SK-MEL-5 (cell line): ENCODE results near the gene CHCHD5. TPM values are rescaled to one million over a fixed set of nuclear protein-coding genes. Genes with fewer than 3 reads are reported as not detected.
"Not testable (repeated sequence)": the region's sequence is repeated elsewhere in the genome, so short reads cannot be mapped to it uniquely, and the experiment has no call there.

Experiments
- DNase-seq: peaks from one replicate; pipeline ENCODE4 v3.0.0-alpha.2; 2016; ENCODE audit warnings: low read depth, low spot score
- in situ Hi-C: cut with HindIII; loops from 2 replicates; pipeline ENCODE4 v1.10.0; 2016; ENCODE audit warnings: low sequenced_read_pairs, high pct_unique_total_duplicates, low pct_unique_long_range_greater_than_20kb
- polyA plus RNA-seq, 2 experiments: library from polyadenylated mRNA; depleted of rRNA; stranded (reverse); fragments of >200 nt; gene quantifications; 2 replicates each; pipeline ENCODE4 v1.2.3, GENCODE V29; 2015
- total RNA-seq: library from RNA; depleted of rRNA; stranded (reverse); fragments of >200 nt; shearing (Covaris generic); gene quantifications from 2 replicates; pipeline ENCODE4 v1.2.3, GENCODE V29; 2014; rRNA removed

The CHCHD5 gene, protein sequence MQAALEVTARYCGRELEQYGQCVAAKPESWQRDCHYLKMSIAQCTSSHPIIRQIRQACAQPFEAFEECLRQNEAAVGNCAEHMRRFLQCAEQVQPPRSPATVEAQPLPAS
- total RNA-seq: 17.0 and 25.2 TPM in 2 replicates
- 47.6 and 53.3 TPM in 2 replicates for polyA plus RNA-seq (2015; cell fraction: cytosol; rRNA removed)
- polyA plus RNA-seq (2015; cell fraction: nucleus; rRNA removed): 3.9 and 14.6 TPM in 2 replicates

GRCh38 chr2:112584134-112584890, at the start of gene CHCHD5:
Gene CHCHD5, plus strand, starts transcription at chr2:112584609. Its CDS starts 39 bp downstream, at chr2:112584648.
- in situ Hi-C loops: no loop called here
- peak; percentile 95 for DNase-seq

- DNase-seq: no peak
- in situ Hi-C loops: no loop called here
Measured at GRCh38 chr2:112534826-112535225, 49.6 kb upstream of the CHCHD5 start.

GRCh38 chr2:112536665-112537064, 47.7 kb upstream of the CHCHD5 start:
- DNase-seq, in situ Hi-C loops: not testable (repeated sequence)

DNA sequence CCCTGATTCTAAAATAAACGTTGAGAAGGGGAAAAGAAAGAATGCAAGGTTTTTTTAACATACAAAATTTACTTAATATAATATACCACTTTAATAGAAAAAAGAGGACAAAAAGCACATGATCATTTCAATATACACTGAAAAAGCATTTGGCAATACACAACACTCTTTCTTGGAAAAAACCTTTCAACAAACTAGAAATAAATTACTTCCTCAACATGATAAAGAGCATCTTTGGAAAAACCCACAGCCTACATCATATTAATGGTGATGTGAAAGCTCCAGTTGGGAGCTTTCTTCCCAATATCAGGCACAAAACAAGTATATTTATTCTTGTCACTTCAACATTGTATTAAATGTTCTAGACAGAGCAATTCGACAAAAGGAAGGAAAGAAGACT, 45.1 kb upstream of the CHCHD5 start:
- DNase-seq: no peak
- in situ Hi-C loops: no loop called here

- no peak for DNase-seq
- in situ Hi-C loops: no loop called here
Measured at GRCh38 chr2:112540906-112541305, 43.5 kb upstream of the CHCHD5 start.

DNA sequence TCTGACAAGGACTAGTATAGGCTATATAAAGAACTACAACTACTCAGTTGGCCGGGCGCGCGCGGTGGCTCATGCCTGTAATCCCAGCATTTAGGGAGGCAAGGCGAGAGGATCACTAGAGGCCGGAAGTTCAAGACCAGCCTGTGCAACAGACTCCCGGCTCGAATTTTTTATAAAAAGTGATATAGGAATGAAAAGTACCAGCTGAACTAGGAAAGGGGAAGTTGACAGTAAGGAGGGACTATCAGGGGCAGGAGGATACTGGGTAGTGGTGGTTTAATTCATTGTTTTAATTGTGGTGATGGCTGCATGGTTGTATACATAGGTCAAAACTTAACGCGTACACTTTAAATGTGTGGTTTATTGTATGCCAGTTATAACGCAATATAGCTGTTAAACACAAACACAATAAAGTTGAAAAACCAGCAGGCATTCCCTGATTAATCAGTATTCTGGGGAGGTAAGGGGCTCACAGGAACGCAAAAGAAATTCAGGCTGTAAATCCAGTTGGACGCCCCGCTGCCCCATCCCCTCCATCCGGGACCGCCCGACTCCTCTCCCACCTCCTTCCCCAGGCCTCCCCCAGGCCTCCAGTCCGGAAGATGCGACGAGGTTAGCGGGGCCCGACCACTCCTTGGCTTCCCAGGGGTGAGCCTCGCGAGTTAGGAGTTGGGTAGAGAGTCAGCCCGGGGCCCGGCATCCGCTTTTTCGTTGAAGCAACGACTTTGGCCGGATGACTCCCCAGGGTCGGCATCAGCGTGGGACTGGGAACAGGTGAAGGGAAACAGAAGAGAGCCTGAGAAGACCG, 42.9 kb upstream of the CHCHD5 start:
- in situ Hi-C loops: no loop called here
- peak; percentile 72 for DNase-seq

DNA sequence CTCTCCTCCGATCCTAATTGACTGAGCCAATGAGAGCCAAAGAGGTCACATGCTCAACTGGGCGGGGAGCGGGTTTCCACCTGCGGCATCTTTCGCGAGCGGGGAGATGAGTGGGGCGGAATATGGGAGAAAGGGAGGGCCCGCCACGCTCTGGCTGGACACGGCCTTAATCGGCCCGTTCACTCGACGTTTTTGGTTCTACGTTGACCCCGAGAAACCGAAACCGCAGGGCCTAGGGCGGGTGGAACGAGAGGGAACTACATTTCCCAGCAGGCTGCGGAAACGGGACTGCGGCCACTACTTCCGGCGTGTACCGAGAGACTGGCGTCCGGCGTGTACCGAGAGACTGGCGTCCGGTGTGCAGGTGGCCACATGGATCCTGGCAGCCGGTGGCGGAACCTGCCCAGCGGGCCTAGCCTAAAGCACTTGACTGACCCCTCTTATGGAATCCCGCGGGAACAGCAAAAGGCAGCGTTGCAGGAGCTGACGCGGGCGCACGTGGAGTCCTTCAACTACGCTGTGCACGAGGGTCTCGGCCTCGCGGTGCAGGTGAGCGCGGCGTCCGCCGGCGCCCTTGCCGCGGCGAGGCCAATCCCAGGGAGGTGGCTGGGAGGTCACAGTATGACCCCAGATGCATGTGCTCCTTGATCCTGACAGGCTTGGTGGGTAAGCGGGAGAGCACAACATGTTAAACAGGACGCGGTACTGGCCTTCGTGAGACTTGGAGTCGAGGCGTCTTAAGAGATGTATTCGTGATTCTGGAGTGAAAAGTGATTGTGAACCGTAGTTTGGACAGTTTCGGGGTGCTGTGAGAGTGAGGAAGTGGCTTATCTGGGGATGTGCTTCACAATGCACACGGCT, 42.1 kb upstream of the CHCHD5 start, which contains the start of gene POLR1B:
TSS of gene POLR1B (plus strand) at position 343 of the 861 bp plus-strand sequence. CDS start at position 373, 30 bp downstream.
- in situ Hi-C loops: no loop called here
- peak; percentile 84 for DNase-seq

DNA sequence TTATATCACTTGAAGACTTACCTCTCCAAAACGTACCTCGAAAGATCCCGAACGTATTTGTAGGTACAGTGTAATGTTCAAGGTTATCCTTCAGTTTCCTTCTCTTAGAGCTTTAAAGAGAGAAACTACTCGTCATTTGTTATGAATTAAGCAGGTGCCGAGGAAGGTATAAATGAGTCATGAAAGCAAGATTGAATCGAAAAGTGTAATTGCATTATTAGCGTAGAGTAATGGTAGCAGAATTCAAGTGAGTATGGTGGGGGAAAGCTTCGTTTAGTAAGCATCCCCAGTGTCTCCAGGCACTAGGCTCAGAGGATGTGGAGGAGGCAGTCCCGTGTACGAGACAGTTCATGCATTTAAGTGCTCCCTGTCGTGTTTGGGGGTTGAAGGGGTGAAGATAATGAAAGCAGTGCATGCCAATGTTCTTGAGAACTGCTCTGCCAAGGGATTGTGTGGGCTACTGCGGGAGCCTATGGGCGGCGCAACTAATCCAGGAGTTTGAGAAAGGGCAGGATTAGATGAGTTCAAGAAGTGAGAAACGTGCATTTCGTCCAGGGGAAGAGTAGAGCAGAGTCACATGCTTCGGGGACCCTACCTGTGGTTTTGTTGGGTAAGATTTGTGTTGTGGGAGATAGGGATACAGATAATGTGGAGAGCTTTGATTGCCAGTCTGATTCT, 41.3 kb upstream of the CHCHD5 start:
- in situ Hi-C loops: no loop called here

DNA sequence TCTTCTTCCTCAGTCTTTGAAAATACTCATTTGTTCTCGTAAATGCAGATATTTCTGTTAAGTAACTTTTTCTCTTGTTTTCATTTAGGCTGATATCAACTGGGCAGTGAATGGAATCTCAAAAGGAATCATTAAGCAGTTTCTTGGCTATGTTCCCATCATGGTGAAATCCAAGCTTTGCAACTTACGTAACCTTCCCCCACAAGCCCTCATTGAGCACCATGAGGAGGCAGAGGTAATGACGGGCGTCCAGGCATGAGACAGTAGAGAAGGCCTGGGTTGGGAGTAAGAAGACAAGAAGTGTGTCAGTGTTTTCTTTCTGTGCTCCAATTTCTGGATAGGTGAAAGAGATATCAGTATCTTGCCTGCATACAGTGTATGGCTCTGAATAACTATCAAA, 37.1 kb upstream of the CHCHD5 start:
- in situ Hi-C loops: no loop called here

More for the DNA sequence above, 41.3 kb upstream of the CHCHD5 start:
- DNase-seq: peak; percentile 26

GRCh38 chr2:112548980-112549379, 35.4 kb upstream of the CHCHD5 start:
- no peak for DNase-seq
- in situ Hi-C loops: no loop called here

More for the DNA sequence above, 37.1 kb upstream of the CHCHD5 start:
- DNase-seq: no peak

DNA sequence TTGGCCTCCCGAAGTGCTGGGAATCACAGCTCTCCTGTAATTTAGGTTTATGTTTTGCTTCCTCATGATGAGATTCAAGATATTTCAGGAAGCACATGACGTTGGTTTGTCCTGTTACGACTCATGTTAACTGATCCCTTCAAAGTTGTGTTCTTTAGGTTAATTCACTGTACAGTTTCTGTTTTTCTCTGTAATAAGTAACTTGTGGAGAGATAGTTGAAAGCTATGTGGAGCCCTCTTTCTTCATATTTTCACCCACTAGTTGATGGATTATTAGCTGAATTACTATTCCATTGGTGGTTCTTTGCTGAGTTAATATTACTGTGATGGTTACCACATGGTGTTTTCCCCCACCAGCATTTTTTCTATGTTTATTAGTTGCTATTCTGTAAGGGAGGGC, 18.3 kb upstream of the CHCHD5 start:
- no peak for DNase-seq
- in situ Hi-C loops: no loop called here

DNA sequence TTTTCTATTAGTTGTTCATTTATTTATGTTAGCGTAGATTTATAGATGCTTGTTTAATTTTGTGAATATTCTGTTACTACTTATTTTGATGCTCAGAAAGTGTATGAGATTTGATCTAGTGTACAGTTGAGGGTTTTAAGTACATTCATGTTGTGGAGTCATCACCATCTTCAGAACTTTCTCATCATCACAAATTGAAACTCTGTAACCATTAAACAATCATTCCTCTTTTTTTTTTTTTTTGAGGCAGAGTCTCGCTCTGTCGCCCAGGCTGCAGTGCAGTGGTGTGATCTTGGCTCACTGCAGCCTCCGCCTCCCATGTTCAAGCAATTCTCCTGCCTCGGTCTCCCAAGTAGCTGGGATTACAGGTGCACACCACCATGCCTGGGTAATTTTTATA, 17.9 kb upstream of the CHCHD5 start:
- DNase-seq, in situ Hi-C loops: not testable (repeated sequence)

DNA sequence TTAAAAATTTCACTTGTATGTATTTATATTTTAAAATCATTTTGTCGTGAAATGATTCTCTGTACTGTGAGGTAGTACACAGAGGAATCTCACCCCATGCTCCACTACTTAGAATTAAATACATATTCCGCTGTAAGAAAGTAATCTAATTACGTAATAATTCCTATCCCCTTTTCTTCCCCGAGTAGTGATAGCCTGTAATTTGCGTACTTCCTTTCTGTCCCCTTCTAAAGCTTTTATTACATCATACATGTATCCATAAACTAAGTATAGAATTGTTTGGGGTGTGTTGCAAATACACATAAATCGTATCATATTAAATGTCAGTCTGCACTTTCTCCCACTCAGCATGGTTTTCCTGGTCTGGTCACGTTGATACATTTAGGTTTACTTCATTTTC, 12.4 kb upstream of the CHCHD5 start:
- in situ Hi-C loops: no loop called here

DNA sequence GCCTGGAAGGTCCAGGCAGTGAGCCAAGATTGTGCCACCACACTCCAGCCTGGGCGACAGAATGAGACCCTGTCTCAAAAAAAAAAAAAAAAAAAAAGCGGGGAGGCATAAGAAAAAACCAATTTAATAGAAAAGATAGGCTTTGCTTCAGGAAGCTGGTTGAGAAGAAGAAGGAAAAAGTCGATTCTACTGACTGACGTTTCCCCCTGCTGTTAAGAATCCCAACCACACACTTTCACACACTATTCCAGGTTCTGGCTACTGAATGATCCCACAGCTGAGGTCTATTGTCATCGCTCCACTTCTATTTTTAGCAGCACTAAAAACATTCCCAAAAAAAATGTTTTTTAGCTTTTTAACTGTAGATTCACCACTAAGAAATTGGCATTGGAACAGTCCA, 6.7 kb upstream of the CHCHD5 start:
- DNase-seq: peak; percentile 15
- in situ Hi-C loops: no loop called here

More for the DNA sequence above, 12.4 kb upstream of the CHCHD5 start:
- DNase-seq: no peak

DNA sequence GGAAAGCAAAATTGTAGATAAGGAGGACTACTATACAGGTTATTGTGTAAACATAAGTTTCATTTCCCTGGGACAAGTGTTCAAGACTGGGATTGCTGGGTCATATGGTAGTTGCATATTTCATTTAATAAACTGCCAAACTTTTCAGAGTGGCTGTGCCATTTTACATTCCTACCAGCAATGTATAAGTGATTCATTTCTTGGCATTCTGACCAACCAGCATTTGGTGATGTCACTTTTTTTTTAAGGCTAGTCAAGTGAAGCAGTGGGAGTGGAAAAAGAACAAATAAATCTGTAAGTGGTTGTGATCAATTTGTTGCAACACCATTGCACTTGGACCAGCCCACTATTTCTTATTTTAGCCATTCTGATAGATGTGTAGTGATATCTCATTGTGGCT, 5.2 kb upstream of the CHCHD5 start:
- peak; percentile 33 for DNase-seq
- in situ Hi-C loops: no loop called here

DNA sequence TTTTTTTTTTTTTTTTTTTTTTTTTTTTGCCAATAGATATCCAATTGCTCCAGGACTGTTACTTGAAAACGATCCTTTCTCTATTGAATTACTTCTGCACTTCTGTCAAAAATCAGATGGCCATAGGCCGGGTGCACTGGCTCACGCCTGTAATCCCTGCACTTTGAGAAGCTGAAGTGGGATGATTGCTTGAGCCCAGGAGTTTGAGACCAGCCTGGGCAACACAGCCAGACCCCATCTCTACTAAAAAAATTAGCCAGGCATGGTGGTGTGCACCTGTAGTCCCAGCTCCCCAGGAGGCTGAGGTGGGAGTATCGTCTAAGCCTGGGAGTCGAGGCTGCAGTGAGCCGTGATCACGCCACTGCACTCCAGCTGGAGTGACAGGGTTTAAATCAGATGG, 4.3 kb upstream of the CHCHD5 start:
- no peak for DNase-seq
- in situ Hi-C loops: no loop called here

DNA sequence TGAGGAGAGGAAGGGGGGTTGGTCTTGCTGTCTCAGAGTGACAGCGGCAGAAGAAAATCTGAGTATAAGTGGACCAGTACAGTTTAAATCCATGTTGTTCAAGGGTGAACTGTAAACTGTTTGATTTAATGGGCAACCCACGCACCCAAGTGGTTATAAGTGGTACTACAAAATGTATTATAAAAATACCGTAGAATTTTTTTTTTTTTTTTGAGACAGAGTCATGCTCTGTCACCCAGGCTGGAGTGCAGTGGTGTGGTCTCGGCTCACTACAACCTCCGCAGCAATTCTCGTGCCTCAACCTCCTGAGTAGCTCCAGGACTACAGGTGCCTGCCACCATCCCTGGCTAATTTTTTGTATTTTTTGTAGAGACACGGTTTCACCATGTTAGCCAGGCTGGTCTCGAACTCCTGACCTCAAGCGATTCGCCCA, 2.1 kb upstream of the CHCHD5 start:
- peak; percentile 71 for DNase-seq
- in situ Hi-C loops: no loop called here
